H1 (cell line): ENCODE measurements around the gene TADA1. TPM values are rescaled to one million over a fixed set of nuclear protein-coding genes. Genes with fewer than 3 reads are reported as not detected.

Experiments
- NRF1 ChIP-seq: IDR thresholded peaks from 2 replicates; pipeline ENCODE4 v1.6.1; 2011; ENCODE audit warnings: mild to moderate bottlenecking, low read depth, low read length, improper control_type of control experiment
- POU5F1 ChIP-seq: IDR thresholded peaks from 2 replicates; pipeline ENCODE4 v1.6.1; 2011; ENCODE audit warnings: low read depth, mild to moderate bottlenecking, low read length, moderate library complexity
- RFX5 ChIP-seq: IDR thresholded peaks from 2 replicates; pipeline ENCODE4 v1.6.1; 2011; ENCODE audit warnings: low read depth, low read length, improper control_type of control experiment, borderline replicate concordance
- SIRT6 ChIP-seq: IDR thresholded peaks from one replicate; pipeline ENCODE4 v1.7.1; 2012; ENCODE audit warnings: low read length, inconsistent platforms
- SP4 ChIP-seq: IDR thresholded peaks from 2 replicates; pipeline ENCODE4 v1.6.1; 2012; ENCODE audit warnings: low read length, inconsistent platforms
- TAF7 ChIP-seq: optimal IDR thresholded peaks from 2 replicates; pipeline ENCODE3; 2011; ENCODE audit warnings: low read depth, mild to moderate bottlenecking, inconsistent platforms, low read length, moderate library complexity, borderline replicate concordance
- polyA plus RNA-seq, 7 experiments: library from polyadenylated mRNA; depleted of rRNA in 3 of 7; stranded (reverse) in 5 of 7; unstranded in 2 of 7; fragments of >200 nt in 5 of 7; fragments of 200-250 nt in 2 of 7; gene quantifications; 1 replicate in 5 of 7; 2 replicates in 1 of 7; 4 replicates in 1 of 7; pipeline versions ENCODE4 v1.2.1 to v1.2.3, GENCODE V29; 2011 to 2013; ENCODE audit warnings: missing spikeins in 2 of 7, mixed read lengths in 2 of 7
- total RNA-seq: library from RNA; stranded (reverse); fragmentation: NEBNext Ultra II Directional; extraction: Animal tissue kit (Norgen Biotek cat#: 25700); gene quantifications from 2 replicates; pipeline ENCODE4 v1.2.1, GENCODE V29; 2021

The TADA1 gene
- total and polyA plus RNA-seq, 2 of the 8 experiments (the other 6 are each of a cell fraction or from before 2014, with no cell fraction given), result 21.1 to 23.6 TPM

- TF ChIP-seq POU5F1 (no peak), SP4 (no peak), NRF1 (no peak), TAF7 (no peak), SIRT6 (no peak), RFX5 (no peak)
Measured at GRCh38 chr1:166902279-166902678, 26.2 kb upstream of the TADA1 start (continued).
